ENCODE results near the gene NLRC3.

DNA sequence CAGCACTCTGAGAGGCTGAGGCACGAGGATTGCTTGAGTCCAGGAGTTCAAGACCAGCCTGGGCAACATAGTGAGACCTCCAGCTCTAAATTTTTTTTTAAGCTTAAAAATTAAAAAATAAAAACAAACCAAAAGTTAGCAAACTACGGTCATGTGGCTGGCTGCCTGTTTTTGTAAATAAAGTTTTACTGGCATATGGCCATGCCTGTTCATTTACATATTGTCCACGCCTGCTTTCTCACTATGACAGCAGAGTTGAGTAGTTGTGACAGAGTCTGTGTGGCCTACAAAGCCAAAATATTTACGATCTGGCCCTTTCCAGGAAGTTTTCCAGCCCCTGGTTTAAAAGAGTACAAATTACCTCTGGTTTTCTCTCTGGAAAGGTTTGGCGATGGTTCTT, 30.9 kb upstream of the NLRC3 start:
- TF ChIP-seq EZH2 (IDR thresholded peaks at IDR 0.05; ENCODE audit: insufficient read depth, poor library complexity, severe bottlenecking) (no peak), EZH2phosphoT487 (IDR thresholded peaks at IDR 0.05; ENCODE audit: insufficient read depth, low read depth) (no peak)
